HG03354 (cell line): ENCODE measurements around the gene PARM1.

Experiments used
- ATAC-seq: cut with Tn5 transposase; IDR thresholded peaks from one replicate; pipeline ENCODE4 v1.9.1; 2021; ENCODE audit warnings: mild to moderate bottlenecking; ENCODE audit not compliant: unreplicated experiment, poor library complexity, severe bottlenecking

The PARM1 gene

DNA sequence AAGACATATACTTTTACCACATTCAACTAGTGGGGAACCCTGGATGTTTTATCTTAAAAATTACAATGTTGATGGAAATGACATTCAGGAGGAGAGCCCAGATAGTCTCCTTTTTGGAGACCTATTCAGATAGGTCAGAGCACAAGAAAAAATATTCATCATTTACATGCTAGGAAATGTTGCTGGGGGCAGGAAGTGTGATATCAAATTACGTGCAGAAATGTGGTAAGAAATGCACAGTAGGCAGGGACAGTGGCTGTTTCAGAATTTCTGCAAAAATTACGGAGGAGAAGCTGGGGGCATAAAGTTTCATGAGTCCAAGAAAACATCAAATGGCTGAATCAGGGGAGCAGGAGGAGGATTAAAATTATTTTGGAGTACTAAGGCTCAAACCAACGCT is 8.2 kb downstream of the PARM1 start:
- ATAC-seq, result no peak

DNA sequence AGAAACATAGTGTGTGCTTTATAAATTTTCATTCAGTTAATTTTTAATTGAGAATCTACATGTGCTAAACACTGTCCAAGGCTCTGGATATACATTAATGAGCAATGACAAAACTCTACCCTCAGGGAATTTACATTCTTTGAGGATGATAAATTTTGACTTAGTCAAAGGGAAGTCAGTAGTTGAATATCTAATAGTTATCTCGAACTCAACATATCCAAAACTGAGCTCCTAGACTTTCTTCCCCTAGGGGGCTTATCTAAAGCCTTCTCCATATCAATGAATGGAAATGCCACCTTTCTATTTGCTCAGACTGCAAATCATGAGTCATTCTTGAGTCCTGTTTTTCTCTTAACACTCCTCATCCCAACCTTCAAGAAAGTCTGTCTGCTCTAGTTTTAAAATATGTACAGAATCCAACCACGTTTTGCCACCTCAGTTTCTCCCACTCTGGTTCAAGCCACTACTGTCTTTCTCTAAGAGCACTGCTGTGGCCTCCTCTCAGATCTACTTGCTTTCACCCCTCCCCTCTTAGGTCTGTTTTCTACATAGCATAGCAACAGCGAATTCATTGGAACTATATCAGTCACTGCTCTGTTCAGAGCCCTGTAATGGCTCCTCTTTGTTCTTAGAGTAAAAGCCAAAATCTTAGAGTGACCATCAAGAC is 9.5 kb downstream of the PARM1 start:
- ATAC-seq, result no peak

DNA sequence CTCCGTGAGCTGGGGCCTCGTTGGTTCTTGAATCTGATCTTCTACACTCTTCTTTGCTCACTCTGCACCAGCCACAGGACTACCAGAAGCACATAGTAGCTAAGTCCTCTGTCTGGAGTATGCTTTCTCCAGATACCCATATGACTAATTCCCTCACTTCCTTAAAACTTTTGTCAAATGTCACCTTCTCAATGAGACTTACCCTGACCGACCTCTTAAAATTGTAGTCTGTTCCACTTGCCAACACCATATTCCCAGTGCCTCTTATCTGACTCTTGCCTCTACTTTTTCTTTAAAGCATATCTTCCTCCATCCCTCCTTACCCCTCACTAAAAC is 10.0 kb downstream of the PARM1 start:
- ATAC-seq, result no peak

DNA sequence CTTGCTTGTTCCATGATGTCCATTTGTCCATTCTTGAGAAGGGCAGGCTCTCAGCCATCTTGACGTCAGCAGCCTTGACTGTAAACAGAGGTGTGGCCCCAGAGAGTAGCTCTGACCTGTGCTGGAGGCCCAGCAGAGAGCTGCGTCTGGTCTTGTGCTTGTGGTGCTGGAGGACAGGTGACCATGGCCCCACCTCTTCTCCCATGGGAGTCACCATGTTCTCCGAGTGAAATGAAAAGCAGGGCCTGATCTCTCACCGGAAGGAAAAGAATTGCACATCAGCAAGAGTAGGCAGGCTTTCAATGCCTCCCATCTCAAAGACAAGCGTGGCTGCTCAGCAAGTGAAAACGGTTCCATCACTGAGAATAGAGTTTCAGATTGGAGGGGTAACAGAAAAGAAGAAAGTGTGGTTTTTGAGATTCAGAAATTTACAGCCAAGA is 11.5 kb downstream of the PARM1 start:
- ATAC-seq, result no peak

DNA sequence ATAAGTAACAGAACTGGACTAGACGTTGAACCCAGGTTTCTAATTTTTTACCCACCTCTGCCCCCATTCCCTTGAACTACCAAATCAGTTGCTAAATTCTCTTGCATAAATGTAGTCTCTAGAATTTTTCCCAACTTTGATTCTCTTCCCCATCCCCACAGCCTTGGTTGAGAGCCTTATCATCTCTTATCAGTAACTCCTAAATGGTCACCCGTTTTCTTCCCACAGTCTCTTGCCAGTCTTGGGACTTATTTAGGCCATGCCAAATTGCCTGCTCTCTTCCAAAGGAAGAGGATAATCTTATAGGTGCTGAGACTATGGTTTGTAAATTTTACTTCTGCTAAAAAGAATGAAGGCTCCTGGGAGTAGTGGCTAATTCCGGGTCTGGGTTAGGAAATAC is 13.3 kb downstream of the PARM1 start:
- ATAC-seq, result no peak

DNA sequence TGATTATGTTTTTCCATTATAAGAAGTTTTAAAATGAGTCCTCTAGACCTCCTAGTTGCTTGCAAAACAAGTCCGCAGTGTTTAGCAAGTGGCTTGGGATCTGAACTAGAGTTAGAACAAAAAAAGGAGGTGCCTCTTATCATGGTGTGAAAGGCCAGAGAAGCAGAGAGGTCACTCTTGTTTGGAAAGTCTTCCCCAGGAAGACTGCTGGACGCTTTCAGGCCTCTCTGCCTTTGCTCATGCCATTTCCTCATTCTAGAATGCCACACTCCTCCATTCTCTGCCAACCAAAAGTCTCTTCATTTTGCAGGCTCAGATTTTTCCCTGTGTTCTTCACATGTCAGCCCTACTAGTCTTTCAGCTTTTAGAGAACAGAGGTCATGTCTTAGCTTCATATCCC is 14.9 kb downstream of the PARM1 start:
- ATAC-seq, result no peak

DNA sequence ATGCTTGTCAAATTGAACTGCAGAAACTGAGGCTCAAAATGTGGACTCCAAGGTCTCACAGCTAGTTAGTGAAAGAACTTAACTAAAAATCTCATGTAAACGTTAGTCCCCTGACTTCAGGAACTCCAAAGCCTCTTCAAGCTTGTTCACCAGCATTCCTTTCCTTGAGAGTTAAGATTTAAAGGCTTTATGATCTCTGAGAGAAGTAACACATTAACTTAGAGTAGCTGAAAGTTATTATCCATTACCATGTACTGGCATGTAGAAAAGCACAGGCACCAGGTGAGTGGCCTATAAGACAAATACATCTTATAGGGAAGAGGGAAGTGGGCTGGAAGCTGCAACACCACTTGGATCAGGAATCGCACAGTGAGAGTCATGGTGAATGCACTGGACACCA is 15.3 kb downstream of the PARM1 start:
- no peak for ATAC-seq

DNA sequence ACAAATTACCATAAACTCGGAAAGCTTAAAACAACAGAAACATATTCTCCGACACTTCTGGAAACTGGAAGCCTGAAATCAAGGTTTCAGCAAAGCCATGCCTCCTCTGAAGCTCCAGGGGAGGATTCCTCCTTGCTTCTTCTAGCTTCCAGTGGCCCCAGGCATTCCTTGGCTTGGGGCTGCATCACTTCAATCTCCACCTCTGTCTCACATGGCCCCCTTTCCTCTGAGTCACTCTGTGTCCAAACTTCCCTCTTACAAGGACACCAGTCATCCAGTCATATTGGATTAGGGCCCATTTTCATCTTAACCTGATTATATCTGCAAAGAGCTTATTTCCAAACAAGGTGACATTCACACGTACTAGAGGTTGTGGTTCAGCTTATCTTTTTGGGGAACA is 17.3 kb downstream of the PARM1 start:
- no peak for ATAC-seq

DNA sequence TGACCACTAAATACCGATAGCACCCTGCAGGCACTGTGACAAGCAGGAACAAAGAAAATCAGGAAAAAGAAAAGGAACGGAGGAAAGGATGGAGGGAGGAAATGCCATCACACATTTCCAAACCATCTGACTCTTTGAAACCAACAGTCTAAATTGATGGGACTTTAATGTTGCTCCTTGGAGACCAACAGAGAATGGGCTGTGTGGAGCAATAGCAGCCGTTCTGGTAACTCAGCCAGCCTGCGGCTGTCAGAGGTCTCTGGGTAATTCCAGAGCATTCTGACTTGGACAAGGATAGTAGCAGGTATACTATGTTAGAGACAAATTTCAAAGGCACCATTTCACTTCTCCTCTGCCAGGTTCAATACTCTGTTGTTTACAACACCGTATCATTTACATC is 18.0 kb downstream of the PARM1 start:
- no peak for ATAC-seq

DNA sequence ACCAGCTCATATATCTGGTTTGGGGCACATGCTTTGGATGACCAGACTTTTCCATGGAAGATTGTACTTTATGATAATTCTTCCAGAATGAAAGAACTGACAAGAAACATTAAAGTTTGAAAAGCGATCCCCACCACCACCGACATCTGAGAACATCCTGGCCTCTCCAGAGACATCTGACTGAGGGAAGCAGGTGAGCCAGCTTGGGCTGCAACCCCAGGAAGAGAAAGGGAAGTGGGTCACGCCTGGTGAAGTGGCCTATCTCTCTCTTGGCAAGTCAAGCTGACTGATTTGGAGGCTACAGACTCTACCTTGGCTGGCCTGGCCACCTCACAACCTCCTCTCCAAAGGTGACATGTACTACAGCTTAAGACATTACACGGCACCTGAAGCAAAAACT is 20.7 kb downstream of the PARM1 start:
- ATAC-seq, result no peak

DNA sequence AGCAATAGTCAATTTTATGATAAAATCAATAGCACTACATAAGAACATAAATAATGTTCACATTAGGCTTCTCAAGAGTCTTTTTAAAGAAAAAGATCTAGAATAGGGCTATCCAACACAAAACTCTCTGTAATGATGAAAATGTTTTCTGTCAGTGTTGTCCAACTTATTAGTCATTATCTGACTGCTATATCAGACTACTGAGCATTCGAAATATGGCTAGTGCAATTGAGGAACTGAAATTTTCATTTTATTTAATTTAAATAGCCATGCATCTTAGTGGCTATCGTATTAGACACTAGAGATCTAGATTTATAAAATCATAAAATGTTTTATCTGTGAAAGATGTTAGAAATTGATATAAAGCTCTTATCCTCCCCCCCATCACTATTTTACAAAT is 26.0 kb downstream of the PARM1 start:
- ATAC-seq, result no peak

DNA sequence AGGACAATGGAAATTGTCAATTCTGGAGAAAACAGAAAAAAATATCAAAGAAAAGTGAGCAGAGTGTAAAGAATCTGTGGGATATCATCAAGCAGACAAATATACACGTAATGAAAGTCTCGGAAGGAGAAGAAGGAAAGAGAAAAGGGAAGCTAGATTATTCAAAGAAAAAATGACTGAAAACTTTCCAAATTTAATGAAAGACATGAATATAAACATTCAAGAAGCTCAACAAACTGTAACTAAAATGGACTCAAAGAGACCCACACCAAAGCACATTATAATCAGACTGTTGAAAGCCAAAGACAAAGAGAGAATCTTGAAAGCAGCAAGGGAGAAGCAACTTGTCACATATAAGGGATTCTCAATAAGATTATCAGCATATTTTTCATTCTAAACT is 28.3 kb downstream of the PARM1 start:
- no peak for ATAC-seq

DNA sequence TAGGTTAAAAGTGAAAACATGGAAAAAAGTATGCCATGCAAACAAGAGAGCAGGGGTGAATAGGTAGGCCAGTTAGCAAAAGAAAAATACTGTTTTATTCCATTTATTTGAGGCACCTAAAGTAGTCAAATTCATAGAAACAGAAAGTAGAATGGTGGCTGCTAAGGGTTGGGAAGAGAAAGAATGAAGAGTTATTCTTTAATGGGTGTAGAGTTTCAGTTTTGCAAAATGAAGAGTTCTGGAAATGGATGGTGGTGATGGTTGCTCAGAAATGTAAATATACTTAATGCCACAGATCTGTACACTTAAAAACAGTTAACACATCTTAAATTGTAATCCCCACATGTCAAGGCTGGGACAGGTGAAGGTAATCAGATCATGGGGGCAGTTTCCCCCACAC is 29.7 kb downstream of the PARM1 start:
- ATAC-seq, result peak; percentile 79

DNA sequence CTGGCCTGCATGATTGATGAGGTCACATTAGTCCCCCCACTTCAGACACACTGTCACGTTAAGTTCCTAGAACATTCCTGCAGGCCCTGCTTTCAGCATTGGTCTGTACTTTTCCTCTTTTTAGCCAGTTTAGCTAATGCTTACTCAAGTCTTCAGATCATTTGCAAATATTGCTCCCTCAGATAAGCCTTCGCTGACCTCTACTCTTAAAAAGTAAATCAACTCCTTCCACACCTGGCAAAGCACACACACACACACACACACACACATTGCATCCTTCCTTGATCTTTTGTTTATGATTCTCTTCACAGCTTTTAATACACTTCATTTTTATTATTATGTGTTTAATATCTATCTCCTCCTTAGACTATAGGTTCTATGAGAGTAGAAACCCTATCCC is 31.4 kb downstream of the PARM1 start:
- ATAC-seq, result no peak

DNA sequence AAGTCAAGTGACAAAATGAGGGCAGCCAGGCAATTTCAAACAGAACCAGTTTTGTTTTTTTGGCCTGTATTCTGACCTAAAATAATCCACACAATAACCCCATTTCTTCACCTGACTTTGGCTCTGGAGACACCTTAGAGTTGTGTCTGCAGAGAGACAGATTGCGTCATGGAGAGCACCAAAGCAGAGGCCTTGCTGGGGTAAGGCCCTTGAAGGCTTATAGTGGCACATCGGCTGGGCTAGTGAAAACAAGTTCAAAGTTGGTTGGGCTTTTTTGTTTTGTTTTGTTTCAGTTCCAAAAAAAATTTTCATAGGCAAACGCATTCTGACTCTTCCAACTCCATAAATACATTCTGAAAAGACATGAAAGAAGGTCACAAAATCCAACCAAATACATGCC is 34.4 kb downstream of the PARM1 start:
- no peak for ATAC-seq

DNA sequence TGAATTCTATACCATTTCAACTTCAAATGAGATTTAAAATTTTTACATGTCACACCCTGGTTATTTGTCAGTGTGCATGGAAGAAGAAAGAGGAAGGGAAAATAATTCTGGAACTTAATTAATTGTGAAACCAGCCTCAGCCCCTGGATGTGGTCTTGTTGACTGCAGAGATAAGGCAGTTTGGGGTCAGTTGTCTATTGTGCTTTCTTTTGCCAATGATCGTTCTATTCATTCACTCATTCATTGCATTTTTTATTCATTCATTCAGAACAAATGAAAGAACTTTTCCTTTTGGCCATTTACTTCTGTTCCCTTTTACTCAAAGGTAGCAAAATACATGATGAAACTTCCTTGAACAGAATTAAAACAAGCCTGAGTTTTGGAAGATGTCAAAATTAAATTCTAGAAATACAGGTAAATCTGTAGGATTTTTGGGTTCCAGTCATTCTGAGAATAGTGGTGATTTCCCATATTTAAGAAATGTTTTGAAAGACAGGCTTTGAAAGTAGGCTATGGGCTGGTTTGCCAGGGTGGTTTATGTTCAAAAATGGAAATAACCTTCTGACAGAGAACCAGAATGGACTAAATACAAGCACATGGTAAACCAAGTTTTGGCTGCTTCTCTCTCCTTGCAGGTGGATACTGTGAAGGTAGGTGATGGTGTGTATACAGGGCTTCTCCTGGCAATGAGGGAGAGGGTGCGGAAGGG is 35.7 kb downstream of the PARM1 start:
- peak; percentile 70 for ATAC-seq

DNA sequence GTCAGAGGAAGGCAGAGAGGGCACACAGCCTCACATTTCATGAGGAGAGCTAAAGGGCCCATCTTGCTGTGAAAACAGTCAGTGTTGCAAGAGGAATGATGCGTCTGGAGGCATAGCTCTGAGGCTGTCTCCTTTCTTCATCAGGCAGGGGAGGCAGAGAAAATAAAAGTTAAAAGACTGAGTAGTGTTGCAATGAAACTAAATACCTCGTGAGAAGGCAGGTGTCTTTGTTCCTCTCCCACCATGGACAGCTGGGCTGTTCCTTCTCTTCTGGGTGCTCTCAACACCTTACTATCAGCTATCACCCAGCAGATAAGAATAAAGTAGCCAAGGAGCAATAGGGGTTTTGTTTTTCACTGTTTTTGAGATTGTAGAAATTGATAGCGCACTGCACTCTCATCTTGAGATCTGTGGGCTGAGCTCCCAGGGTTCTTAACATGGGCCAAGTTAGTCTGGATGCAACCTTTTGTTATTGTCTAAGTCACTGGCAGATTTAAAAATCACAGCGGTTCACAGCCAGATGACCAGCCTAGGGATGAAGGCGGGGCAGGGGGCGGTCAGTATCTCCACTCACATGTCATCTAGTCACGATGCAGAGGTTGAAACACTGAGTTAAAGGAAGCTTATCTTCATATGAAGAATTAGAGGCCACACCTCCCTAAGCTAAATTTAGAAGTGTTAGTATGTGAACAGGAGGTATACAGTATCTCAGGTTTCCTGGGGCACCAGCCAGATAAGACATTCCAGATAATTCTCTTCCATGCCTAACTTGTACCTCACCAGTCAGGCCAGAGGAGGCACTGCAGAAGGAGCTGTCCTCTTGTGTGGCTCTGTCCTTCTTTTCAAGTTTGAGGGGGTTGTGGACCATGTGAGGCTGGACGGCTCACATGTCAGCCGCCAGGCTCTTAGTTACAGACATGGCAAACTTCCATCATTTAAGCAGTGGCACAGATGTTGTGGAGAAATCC is 36.9 kb downstream of the PARM1 start:
- ATAC-seq, result no peak

DNA sequence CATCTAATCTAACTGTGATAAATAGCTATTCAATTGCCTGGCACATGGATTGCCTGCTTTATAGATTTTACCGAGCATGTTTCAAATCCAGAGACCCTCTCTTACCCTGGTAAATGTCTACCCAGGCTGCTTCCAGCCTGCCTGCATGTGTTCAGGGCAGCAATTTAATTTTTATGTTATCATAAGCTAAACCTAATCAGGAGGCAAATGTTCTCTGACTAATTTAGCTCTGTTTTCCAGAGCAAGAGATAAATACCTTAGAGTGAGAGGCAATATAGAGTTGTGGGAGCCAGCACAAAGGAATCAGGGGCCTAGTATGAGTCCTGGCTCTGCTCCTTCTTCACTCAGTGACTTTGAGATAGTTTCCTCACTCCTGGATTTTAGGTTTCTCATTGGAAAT is 37.7 kb downstream of the PARM1 start:
- ATAC-seq, result no peak

DNA sequence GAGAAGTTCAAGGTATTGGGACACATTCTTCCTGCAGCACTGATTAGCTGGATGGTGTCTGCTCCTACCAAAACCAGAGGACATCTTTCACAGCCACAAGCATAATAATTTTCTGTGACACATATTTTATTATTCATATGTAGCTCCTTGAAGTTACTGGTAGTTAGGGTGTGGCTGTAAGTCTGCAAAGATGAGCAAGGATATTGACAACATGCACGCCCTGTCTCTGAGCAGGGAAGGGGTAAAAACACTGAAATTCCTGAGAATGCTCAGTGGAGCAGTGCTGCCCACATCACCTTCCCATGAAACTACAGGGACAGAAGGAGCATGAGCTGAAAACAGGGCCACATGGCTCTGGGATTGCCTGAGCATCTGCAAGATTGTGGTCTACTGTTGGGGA is 38.9 kb downstream of the PARM1 start:
- no peak for ATAC-seq

DNA sequence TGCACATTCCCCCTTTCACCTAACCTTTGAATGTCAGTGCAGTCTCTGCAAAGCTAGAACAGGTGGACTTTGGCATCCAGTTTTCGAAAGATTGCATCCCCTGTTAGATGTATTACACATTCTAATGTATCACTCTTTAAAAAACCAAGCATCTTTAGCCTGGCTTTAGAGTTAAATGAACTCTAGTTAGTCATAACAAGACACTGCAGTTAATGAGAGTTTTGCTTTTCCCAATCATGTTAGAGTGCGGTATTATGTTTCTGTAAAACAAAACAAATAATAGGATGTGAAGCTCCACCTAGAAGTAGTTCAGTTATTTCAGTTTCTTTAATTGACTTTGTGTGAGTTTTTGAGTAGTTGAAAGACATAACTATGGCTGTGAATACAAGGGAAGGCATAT is 42.2 kb downstream of the PARM1 start:
- ATAC-seq, result no peak
